CD4-positive, alpha-beta T cell treated with Interleukin-17A for 1 hour (primary cell): ENCODE measurements around the gene UBR4.
A peak's percentile ranks its signal among the peaks of the same experiment; 100 is the strongest.

Experiments
- DNase-seq: peaks from one replicate; pipeline ENCODE4 v3.0.0-alpha.2; 2020

The UBR4 gene

DNA sequence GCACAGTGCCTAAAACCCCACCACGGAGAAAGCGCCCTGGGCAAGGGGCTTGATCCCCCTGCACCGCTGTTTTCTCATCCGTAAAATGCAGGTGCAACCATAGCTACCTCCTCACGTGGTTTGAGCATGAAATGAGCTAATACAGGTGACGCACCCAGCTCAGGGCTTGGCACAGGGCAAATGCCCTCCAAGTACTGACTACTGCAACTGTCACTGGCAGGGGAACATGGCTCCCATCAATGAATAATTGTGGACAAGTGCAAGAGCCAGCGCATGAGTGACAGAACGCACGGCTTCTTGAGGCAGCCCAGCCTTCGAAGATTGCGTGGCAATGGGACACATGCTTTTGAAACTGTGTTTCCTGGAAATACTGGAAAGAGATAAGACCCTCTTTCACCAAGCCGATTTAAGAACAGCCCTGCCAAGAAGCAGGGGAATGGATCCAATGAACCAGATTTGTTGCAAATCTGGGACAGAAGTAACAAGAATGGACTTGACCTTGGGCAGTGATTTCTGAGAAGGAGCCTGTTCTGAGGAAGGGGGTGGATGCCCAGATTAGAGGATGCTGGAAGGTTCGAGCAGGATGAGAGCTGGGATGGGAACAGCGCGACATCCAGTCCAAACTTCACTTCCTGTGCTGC is 160.8 kb downstream of the UBR4 start:
- DNase-seq, result no peak

DNA sequence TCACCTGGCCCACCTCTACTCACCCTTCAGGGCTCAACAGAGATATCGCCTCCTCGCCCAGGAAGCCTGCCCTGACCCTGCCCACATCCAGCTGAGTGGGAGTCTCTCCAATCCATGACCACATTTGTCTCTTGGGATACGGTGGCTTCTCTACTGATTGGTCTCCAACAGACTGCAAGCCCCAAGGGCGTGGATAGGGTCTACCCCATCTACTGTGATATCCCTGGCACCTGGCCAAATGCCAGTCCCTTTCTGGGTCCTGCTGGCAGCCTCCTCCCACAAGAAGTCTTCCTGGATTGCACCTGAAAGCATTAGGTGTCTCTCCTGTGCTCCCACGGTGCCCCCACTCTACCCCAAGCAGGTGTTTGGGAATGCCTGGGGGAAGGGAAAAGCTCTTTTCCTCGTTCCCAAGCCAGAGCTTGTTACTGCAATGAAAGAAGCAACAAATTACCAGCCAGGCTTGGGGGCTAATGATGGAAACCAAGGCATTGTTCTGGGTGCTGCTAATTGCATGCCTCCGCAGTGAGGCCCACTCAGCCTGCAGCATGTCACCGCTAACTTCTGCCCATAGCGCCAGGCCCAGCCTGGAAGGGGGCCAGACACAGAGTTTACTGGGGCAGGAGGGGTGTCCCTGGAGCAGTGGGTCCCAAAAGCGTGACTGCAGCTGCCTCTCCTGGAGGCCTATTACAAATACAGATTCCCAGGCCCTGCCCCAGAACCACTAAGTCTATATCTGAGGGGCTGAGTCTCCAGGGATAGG is 162.9 kb downstream of the UBR4 start:
- no peak for DNase-seq

DNA sequence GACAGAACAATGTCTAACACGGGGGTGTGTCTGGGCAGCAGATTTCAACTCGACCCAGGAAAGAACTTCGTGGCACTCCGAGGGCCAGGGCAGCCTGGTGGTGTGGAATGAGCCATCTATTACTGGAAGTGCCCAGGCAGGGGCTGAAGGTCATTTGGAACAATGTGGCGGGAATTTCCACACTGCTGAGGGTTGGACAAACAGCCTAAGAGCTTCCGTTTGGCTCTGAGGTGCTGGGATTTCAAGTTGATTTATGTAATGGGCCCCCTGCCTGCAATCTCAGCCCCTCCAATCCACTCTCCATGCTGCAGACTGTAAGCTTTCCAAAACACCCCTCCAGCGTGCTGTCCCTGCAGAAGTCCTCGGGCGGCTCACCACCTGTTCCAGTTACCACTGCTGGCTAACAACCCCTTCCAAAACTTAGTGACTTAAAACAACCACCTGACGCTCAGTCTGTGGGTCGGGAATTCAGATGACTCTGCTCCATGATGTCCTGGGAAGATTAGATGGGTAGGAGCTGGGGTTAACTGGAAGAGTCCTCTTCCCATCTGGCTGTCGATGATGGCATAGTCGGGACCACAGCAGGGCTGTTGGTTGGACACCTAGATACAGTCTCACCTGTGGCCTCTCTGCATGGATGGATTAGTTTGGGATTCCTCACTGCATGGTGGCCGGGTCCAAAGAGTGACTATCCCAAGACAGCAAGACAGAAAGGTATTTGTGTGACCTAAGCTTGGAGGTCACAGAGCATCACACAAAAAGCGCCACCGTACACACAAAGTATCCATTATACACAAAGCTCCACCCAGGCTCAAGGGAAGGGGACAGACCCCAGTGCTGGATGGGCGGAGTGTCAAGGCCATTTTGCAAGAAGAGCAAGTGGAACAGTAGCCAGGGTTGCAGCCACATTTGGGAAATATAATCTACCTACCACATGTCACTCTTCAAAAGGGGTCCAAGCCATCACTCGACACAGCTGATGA is 163.9 kb downstream of the UBR4 start:
- DNase-seq, result no peak

DNA sequence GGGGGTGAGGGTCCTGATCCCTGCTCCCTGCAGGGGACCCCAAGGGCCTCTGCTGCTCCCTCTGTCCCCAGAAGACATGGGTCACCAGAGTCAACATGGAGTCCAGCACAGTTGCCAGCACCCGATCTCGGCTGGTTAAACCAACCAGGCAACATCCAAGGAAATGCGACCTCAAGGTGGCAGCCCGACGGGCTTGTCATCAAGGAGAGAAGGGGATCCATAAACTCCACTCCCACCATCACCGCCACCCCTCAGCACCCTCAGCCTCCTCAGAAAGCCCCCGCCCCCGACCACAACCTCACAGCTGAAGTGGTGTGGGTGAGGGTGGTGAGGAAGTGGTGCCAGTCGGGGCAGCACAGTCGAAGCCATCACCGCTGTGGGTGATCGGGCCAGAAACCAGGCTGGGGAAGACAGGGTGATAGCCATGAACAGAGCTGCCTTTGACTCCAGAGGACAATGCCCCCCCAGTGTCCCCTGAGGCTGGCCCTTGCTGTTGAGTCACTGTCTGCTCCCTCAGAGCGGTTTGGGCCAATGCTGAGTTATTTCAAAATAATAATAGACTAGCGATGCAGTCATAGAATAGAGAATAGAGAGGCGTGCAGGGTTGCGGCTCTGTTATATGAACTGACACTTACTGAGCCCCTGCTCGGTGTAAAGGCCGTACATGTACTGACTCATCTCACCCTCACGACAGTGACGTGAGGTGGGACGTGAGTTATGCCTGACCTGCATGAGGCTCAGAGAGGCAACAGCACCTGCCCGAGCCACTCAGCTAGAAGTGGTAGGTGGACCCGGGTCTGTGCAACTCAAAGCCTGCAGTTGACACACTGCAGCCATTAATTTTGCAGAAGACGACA is 164.9 kb downstream of the UBR4 start:
- peak; percentile 14 for DNase-seq

GRCh38 chr1:19044471-19044870 is 165.6 kb downstream of the UBR4 start:
- DNase-seq, result no peak

DNA sequence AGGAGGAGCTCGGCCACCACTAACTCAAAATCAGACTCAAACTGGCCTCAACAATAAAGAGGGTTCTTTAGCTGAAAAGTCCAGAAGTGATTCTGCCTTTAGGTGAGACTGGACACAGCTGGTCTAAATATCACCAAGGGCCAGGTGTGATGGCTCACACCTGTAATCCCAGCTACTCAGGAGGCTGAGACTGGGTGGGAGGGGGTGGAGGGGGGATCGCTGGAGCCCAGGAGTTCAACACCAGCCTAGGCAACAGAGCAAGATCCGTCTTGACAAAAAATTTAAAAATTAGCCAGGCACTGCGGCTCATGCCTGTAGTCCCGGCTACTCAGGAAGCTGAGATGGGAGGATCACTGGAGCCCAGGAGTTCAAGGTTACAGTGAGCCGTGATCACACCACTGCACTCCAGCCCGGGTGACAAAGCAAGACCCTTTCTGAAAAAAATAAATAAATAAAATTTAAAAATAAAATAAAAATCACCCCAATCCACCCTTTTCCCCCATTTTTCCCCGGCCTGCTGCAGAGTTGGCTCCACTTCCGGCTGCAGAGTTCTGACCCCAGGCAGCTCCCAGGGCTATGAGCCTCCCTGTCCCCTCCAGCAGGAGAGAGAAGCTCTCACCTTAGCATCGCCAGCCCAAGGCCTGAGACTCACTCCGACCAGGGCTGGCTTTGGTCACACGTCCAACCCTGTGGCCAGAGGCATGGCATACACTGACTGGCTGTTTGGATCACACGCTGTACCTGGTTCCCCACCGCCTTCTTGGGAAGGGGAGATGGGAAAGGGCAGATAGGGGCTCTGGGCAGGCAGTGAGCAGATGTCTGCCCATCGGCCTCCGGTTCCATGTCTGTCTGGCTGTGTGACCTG is 166.3 kb downstream of the UBR4 start:
- DNase-seq, result no peak

- DNase-seq, result no peak
Observed at GRCh38 chr1:19042675-19043578, 167.1 kb downstream of the UBR4 start.

DNA sequence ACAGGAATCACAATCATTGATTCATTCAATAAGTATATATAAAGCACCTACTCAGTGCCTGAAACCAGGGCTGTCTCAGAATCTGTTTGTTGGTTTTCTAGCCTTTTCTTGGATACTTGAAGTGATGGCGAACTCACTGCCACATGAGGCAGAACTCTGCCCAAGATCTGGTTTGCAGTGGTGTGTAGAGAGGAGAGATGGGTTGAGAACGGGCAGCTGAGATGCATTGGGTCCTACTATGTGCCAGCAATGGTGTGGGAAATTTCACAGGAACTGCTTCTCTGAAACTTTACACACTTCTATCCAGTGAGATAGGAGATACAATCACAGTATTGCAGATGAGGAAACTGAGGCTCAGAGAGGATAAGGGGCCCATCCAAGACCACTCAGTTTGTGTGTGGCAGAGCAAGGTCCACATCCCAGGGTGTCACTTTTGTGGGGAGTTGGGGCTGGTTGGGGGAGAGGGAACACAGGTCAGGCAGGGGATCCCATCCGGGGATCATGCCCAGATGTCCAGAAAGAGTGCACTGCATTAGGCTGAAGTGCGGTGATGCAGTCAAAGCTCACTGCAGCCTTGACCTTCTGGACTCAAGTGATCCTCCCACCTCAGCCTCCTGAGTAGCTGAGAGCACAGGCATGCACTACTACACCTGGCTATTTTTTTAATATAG is 169.9 kb downstream of the UBR4 start:
- DNase-seq, result no peak

GRCh38 chr1:19038732-19039131 is 171.3 kb downstream of the UBR4 start:
- DNase-seq, result no peak

GRCh38 chr1:19038096-19038495 is 172.0 kb downstream of the UBR4 start:
- no peak for DNase-seq

- DNase-seq, result no peak
Observed at GRCh38 chr1:19037659-19038058, 172.4 kb downstream of the UBR4 start.

DNA sequence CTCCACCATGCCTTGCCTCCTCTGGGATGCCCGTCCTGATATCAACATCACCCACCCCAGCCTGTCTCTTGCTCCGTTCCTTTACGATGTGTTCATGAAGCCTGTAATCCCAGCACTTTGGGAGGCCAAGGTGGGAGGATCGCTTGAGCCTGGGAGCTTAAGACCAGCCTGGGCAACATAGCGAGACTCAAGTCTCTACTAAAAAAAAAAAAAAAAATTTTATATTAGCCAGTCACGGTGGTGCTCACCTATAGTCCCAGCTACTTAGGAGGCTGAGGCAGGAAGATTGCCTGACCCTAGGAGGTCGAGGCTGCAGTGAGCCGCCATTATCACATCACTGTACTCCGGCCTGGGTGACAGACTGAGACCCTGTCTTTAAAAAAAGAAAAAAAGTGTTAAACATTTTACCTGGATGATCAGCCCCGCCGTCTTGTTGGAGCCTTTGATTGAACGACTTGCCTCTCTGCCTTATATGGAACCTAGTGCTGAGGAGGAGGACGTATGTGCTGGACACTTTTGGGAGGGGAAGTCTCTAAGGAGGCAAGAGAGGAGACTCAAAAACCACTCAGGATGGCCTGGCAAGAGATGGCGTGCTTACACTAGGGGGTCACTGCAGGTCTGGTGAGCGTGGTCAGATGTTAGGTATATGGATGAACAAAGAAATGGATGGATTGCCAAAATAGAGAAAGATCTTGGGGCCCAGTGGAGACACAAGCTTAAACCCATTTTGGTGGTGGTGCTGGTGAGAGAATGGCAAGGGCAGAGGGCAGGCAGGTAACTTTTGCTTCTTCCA is 173.1 kb downstream of the UBR4 start:
- DNase-seq, result no peak

GRCh38 chr1:19036041-19036812 is 173.8 kb downstream of the UBR4 start:
- DNase-seq, result no peak

DNA sequence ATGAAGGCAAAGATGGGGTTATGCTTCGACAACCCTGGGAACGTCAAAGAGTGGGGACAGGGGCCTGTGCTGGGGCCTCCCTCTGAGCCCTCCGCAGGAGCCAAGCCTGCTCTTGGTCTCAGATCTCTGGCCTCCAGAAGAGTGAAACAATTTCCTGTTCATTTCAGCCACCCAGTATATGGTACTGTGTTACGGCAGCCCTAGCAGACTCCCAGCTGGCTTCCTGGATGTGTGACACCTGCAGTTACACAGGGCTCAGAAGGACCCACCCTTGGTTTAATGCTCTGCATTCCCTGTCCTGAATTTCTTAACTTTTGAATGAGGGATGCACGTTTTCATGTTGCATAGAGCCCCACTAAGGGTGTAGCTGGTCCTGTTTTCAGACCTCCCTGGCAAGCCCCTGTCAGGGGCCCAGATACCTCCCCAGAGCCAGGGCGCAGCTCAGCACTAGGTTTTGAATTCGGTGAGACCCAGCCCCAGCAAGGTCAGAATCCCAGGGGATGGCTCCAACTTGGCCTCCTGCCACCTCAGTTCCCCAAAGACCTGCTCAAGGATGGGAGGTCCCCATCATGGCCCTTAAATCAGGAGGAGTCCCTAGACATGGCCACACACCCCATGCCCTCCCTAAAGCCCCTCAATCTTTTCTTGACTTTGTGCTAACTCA is 174.6 kb downstream of the UBR4 start:
- DNase-seq, result no peak

- DNase-seq, result no peak
Observed at GRCh38 chr1:19034721-19035120, 175.3 kb downstream of the UBR4 start.

GRCh38 chr1:19033926-19034680 is 176.0 kb downstream of the UBR4 start:
- no peak for DNase-seq

DNA sequence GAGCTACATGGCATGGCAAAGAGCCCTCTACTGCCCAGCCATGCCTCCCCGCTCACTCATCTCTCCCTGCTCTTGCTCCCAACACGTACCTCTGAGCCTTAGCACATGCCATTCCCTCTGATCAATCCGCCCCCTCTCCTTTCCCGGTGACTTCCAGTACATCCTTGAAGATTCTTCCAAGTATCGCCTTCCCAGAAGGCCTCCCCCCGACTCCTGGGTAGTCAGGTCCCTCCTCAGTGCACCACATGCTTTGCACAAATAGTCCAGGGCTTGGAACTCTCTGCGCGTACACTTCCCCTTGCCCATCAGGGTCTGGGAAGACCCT is 176.6 kb downstream of the UBR4 start:
- DNase-seq, result no peak
